DND-41 (cell line): ENCODE results near the gene ZDHHC6.
"Not testable (repeated sequence)": the region's sequence is repeated elsewhere in the genome, so short reads cannot be mapped to it uniquely, and the experiment has no call there.

Experiments
- ATAC-seq: fragments of 200-7000 bp; cut with Tn5 transposase; 3 replicates; pipeline ENCODE4 v1.9.1; 2021; ENCODE audit warnings: low read depth; ENCODE audit not compliant: insufficient read depth
- DNase-seq: peaks from one replicate; pipeline ENCODE4 v3.0.0-alpha.2; 2020
- H2AFZ ChIP-seq: 2 replicates; pipeline ENCODE4 v1.6.0; 2012; ENCODE audit warnings: low read depth, low read length
- H3K27ac ChIP-seq: 2 replicates; pipeline ENCODE4 v1.5.1; 2012; ENCODE audit warnings: low read length, inconsistent platforms
- H3K27me3 ChIP-seq: fragments of 200-600 bp; sonication (generic); 2 replicates; pipeline ENCODE4 v1.6.0; 2012; ENCODE audit warnings: low read length, mild to moderate bottlenecking, inconsistent platforms; ENCODE audit not compliant: insufficient read depth, poor library complexity
- H3K36me3 ChIP-seq: 2 replicates; pipeline ENCODE4 v1.5.1; 2012; ENCODE audit warnings: low read length, inconsistent platforms; ENCODE audit not compliant: insufficient read depth
- H3K4me1 ChIP-seq: 2 replicates; pipeline ENCODE4 v1.5.1; 2012; ENCODE audit warnings: mild to moderate bottlenecking, low read length; ENCODE audit not compliant: insufficient read depth
- H3K4me2 ChIP-seq: 2 replicates; pipeline ENCODE4 v1.6.0; 2012; ENCODE audit warnings: mild to moderate bottlenecking, moderate library complexity, low read length, inconsistent platforms; ENCODE audit not compliant: insufficient read depth
- H3K4me3 ChIP-seq, 2 experiments: fragments of 200-600 bp in 1 of 2; shearing (Covaris generic) in 1 of 2; 2 replicates each; pipeline ENCODE4 v1.5.1; 2012 to 2016; ENCODE audit warnings: inconsistent platforms in 2 of 2, low read length in 2 of 2, mild to moderate bottlenecking in 2 of 2, low read depth in 1 of 2, moderate library complexity in 1 of 2
- H3K79me2 ChIP-seq: 2 replicates; pipeline ENCODE4 v1.6.0; 2012; ENCODE audit warnings: low read length, inconsistent platforms; ENCODE audit not compliant: insufficient read depth
- H3K9ac ChIP-seq: 2 replicates; pipeline ENCODE4 v1.6.0; 2012; ENCODE audit warnings: low read depth, mild to moderate bottlenecking, inconsistent platforms, low read length, moderate library complexity
- H3K9me3 ChIP-seq: 2 replicates; pipeline ENCODE4 v1.5.1; 2012; ENCODE audit warnings: low read length, moderate library complexity, mild to moderate bottlenecking, inconsistent platforms; ENCODE audit not compliant: insufficient read depth, severe bottlenecking
- H4K20me1 ChIP-seq: 2 replicates; pipeline ENCODE4 v1.6.0; 2012; ENCODE audit warnings: low read length; ENCODE audit not compliant: insufficient read depth
- CTCF ChIP-seq: IDR thresholded peaks from 2 replicates; pipeline ENCODE4 v1.5.1; 2012; ENCODE audit warnings: borderline replicate concordance, low read length, moderate library complexity, mild to moderate bottlenecking; ENCODE audit not compliant: poor library complexity, severe bottlenecking; ENCODE audit errors: extremely low read depth
- EZH2 ChIP-seq: IDR thresholded peaks from 3 replicates; pipeline ENCODE4 v1.6.1; 2012; ENCODE audit warnings: borderline replicate concordance, low read depth, mild to moderate bottlenecking, moderate library complexity, low read length, inconsistent platforms; ENCODE audit not compliant: severe bottlenecking

The ZDHHC6 gene

GRCh38 chr10:112388548-112388947 lies 58.2 kb downstream of the ZDHHC6 start:
- Histone ChIP-seq H2AFZ (no peak overlapping the region), H3K36me3 (no peaks in the 10 kb centered on the region), H3K9me3 (no peaks in the 10 kb centered on the region), H3K4me2 (no peak overlapping the region), H3K4me3 (no peak overlapping the region), H4K20me1 (0 out of 2 replicates have a peak, but pooled peaks cover 3% of the 10 kb centered on the region), H3K79me2 (no peaks in the 10 kb centered on the region), H3K4me1 (peaks cover 15% of the 10 kb centered on the region), H3K27ac (no peak overlapping the region), H3K9ac (no peak overlapping the region), H3K27me3 (no peaks in the 10 kb centered on the region)
- ATAC-seq (no peak), DNase-seq (no peak)
- TF ChIP-seq CTCF (no peak), EZH2 (no peak)

GRCh38 chr10:112388056-112388455 lies 58.7 kb downstream of the ZDHHC6 start:
- not testable (repeated sequence) for H3K9ac ChIP-seq, H3K4me2 ChIP-seq, H2AFZ ChIP-seq, H3K27ac ChIP-seq, H3K36me3 ChIP-seq, H3K27me3 ChIP-seq, ATAC-seq, H3K9me3 ChIP-seq, H3K4me3 ChIP-seq, DNase-seq, H4K20me1 ChIP-seq, H3K79me2 ChIP-seq
- peaks cover 15% of the 10 kb centered on the region for H3K4me1 ChIP-seq

GRCh38 chr10:112385201-112385600 lies 61.5 kb downstream of the ZDHHC6 start:
- DNase-seq, result no peak
- no peaks in the 10 kb centered on the region for H3K9me3 ChIP-seq
- H3K36me3 ChIP-seq, result peaks cover 9% of the 10 kb centered on the region
- H3K9ac ChIP-seq, result no peak overlapping the region
- H3K4me3 ChIP-seq, result no peak overlapping the region
- peaks cover 13% of the 10 kb centered on the region for H3K4me1 ChIP-seq
- H3K27ac ChIP-seq, result no peak overlapping the region
- no peak overlapping the region for H2AFZ ChIP-seq
- H3K4me2 ChIP-seq, result no peak overlapping the region
- H3K27me3 ChIP-seq, result no peaks in the 10 kb centered on the region
- no peaks in the 10 kb centered on the region; the same call in 1 of the 2 replicates for H3K79me2 ChIP-seq
- H4K20me1 ChIP-seq, result 0 out of 2 replicates have a peak, but pooled peaks cover 3% of the 10 kb centered on the region
- ATAC-seq, result no peak
- no peak for TF ChIP-seq EZH2

- Histone ChIP-seq H4K20me1 (0 out of 2 replicates have a peak, but pooled peaks cover 2% of the 10 kb centered on the region), H3K9ac (no peak overlapping the region), H3K36me3 (peaks cover 12% of the 10 kb centered on the region), H3K4me3 (no peak overlapping the region), H3K9me3 (no peaks in the 10 kb centered on the region), H3K79me2 (no peaks in the 10 kb centered on the region; the same call in 1 of the 2 replicates), H2AFZ (no peak overlapping the region), H3K27ac (no peak overlapping the region), H3K4me1 (peaks cover 2% of the 10 kb centered on the region), H3K27me3 (no peaks in the 10 kb centered on the region), H3K4me2 (no peak overlapping the region)
- DNase-seq, result no peak
- TF ChIP-seq CTCF (no peak), EZH2 (no peak)
- ATAC-seq, result no peak
Measured at GRCh38 chr10:112384141-112384540, 62.6 kb downstream of the ZDHHC6 start.
